DOHH2 (cell line): ENCODE data around the gene SLC6A19.

Experiments used
- EZH2phosphoT487 ChIP-seq: fragments of 200-600 bp; sonication (generic); IDR thresholded peaks from 2 replicates; pipeline ENCODE4 v1.6.1; 2017; ENCODE audit warnings: borderline replicate concordance, mild to moderate bottlenecking, antibody characterized with exemption, low read length, moderate library complexity, mixed read lengths
- TF ChIP-seq, protein P1 (sequence below): fragments of 200-600 bp; sonication (generic); IDR thresholded peaks from one replicate; pipeline ENCODE4 v1.5.1; 2014; ENCODE audit warnings: antibody characterized with exemption, mild to moderate bottlenecking, low read depth, low read length; ENCODE audit not compliant: poor library complexity, severe bottlenecking

DNA sequence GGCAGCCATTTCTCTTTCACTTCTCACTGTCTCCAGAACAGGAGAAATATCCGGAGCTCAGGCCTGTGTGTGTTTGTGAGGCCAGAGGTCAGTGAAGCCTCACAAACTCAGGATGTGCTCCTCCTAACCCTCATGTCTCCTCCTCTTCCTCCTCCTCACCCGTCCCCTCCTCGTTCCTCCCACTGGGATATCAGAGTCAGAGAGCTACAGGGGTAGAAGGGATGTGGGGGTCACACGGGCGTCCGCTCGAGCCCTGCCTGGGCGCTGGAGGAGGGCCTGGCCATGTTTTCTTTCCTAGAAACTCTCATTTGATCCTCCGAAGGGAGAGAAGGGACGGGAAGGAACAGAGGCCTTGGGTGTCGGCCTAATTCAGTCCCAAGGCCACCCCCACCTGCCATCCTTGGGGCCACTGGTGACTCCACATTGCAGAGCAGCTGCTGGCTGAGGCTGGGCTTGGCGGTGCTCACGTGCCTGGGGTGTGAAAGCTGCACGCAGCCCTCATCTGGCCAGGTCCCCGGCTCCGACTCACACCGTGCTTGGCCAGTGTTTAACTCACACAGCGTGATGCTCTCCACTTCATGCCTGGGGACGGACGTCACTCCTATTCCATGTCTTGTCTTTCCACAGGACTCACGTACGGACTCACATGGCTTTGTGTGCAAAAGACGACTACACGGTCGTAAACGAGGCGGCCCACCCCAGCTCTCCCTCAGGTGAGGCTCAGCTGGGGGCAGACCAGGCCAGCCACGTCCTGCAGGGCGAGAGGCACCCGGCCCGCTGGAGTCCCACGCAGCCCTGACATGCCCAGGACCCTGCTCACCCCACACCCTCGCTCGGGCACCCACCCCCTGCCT is 22.6 kb upstream of the SLC6A19 start:
- TF ChIP-seq, protein P1, sequence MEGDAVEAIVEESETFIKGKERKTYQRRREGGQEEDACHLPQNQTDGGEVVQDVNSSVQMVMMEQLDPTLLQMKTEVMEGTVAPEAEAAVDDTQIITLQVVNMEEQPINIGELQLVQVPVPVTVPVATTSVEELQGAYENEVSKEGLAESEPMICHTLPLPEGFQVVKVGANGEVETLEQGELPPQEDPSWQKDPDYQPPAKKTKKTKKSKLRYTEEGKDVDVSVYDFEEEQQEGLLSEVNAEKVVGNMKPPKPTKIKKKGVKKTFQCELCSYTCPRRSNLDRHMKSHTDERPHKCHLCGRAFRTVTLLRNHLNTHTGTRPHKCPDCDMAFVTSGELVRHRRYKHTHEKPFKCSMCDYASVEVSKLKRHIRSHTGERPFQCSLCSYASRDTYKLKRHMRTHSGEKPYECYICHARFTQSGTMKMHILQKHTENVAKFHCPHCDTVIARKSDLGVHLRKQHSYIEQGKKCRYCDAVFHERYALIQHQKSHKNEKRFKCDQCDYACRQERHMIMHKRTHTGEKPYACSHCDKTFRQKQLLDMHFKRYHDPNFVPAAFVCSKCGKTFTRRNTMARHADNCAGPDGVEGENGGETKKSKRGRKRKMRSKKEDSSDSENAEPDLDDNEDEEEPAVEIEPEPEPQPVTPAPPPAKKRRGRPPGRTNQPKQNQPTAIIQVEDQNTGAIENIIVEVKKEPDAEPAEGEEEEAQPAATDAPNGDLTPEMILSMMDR, result no peak
- no peak for TF ChIP-seq EZH2phosphoT487
